Right kidney (tissue), 1 donor: ENCODE data around the gene TIPRL.

Experiments
- DNase-seq: peaks from one replicate; pipeline ENCODE4 v3.0.0-alpha.2; 2016

TIPRL gene

GRCh38 chr1:168210312-168210711 lies 31.6 kb downstream of the TIPRL start:
- no peak for DNase-seq

GRCh38 chr1:168213349-168213748 lies 34.6 kb downstream of the TIPRL start:
- DNase-seq: no peak

- DNase-seq: no peak
Measured at GRCh38 chr1:168216171-168216570, 37.4 kb downstream of the TIPRL start.

- no peak for DNase-seq
Measured at GRCh38 chr1:168217664-168218063, 38.9 kb downstream of the TIPRL start.

- no peak for DNase-seq
Measured at GRCh38 chr1:168218658-168219057, 39.9 kb downstream of the TIPRL start.

GRCh38 chr1:168220470-168220871 lies 41.7 kb downstream of the TIPRL start:
- no peak for DNase-seq

- DNase-seq: no peak
Measured at GRCh38 chr1:168221275-168221674, 42.5 kb downstream of the TIPRL start.

- DNase-seq: no peak
Measured at GRCh38 chr1:168223261-168223660, 44.5 kb downstream of the TIPRL start.

GRCh38 chr1:168223681-168224540 lies 45.1 kb downstream of the TIPRL start:
- no peak for DNase-seq

GRCh38 chr1:168224991-168225390 lies 46.2 kb downstream of the TIPRL start:
- peak; percentile 36 for DNase-seq

- DNase-seq: peak; percentile 95
Measured at GRCh38 chr1:168225476-168226190, 46.9 kb downstream of the TIPRL start, which contains the start of gene SFT2D2. SFT2D2 (plus strand) TSS chr1:168226004; CDS start chr1:168226080, 76 bp downstream.

GRCh38 chr1:168227620-168228019 lies 48.9 kb downstream of the TIPRL start:
- DNase-seq: no peak

- no peak for DNase-seq
Measured at GRCh38 chr1:168229893-168230292, 51.1 kb downstream of the TIPRL start.

GRCh38 chr1:168230709-168231108 lies 51.9 kb downstream of the TIPRL start:
- no peak for DNase-seq

GRCh38 chr1:168234846-168235547 lies 56.2 kb downstream of the TIPRL start:
- no peak for DNase-seq

GRCh38 chr1:168235548-168235885 lies 56.8 kb downstream of the TIPRL start:
- no peak for DNase-seq

- no peak for DNase-seq
Measured at GRCh38 chr1:168235937-168236336, 57.2 kb downstream of the TIPRL start.

- DNase-seq: no peak
Measured at GRCh38 chr1:168236836-168237611, 58.3 kb downstream of the TIPRL start.

- DNase-seq: no peak
Measured at GRCh38 chr1:168243198-168243597, 64.4 kb downstream of the TIPRL start.

- DNase-seq: no peak
Measured at GRCh38 chr1:168243636-168244212, 65.0 kb downstream of the TIPRL start.

- DNase-seq: no peak
Measured at GRCh38 chr1:168245042-168245441, 66.3 kb downstream of the TIPRL start.

GRCh38 chr1:168246506-168246905 lies 67.7 kb downstream of the TIPRL start:
- no peak for DNase-seq
